NCI-H2081 treated with DMSO at 0.1 percent for 48 hours (cell line): ENCODE measurements around the gene ZNF219.
"Not testable (repeated sequence)": the region's sequence is repeated elsewhere in the genome, so short reads cannot be mapped to it uniquely, and the experiment has no call there.

Source experiments
- DNase-seq: peaks from one replicate; lab custom pipeline; 2025; lab: John Stamatoyannopoulos, UW

Gene ZNF219

GRCh38 chr14:21043387-21043973 lies 55.0 kb downstream of the ZNF219 start:
- no peak for DNase-seq

- no peak for DNase-seq
Observed at GRCh38 chr14:21042918-21043317, 55.5 kb downstream of the ZNF219 start.

GRCh38 chr14:21041676-21042433 lies 56.6 kb downstream of the ZNF219 start, which contains the start of gene RNASE7:
TSS of gene RNASE7 (plus strand) at chr14:21042362. CDS start at chr14:21042993, 631 bp downstream.
- DNase-seq, result no peak

- not testable (repeated sequence) for DNase-seq
Observed at GRCh38 chr14:21040941-21041340, 57.5 kb downstream of the ZNF219 start.

GRCh38 chr14:21040370-21040925 lies 58.0 kb downstream of the ZNF219 start:
- DNase-seq, result no peak
